ENCODE data around the gene PRKCZ.

- TF ChIP-seq POLR2A (IDR thresholded peaks at IDR 0.05), result no peak
- TF ChIP-seq, protein P1, sequence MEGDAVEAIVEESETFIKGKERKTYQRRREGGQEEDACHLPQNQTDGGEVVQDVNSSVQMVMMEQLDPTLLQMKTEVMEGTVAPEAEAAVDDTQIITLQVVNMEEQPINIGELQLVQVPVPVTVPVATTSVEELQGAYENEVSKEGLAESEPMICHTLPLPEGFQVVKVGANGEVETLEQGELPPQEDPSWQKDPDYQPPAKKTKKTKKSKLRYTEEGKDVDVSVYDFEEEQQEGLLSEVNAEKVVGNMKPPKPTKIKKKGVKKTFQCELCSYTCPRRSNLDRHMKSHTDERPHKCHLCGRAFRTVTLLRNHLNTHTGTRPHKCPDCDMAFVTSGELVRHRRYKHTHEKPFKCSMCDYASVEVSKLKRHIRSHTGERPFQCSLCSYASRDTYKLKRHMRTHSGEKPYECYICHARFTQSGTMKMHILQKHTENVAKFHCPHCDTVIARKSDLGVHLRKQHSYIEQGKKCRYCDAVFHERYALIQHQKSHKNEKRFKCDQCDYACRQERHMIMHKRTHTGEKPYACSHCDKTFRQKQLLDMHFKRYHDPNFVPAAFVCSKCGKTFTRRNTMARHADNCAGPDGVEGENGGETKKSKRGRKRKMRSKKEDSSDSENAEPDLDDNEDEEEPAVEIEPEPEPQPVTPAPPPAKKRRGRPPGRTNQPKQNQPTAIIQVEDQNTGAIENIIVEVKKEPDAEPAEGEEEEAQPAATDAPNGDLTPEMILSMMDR (IDR thresholded peaks at IDR 0.05), result no peak
- no peak for TF ChIP-seq POLR2AphosphoS5 (IDR thresholded peaks at IDR 0.05)
These were observed 98.5 kb downstream of the PRKCZ start for GRCh38 chr1:2148691-2149090.
